22Rv1 (cell line): Measurements from ENCODE around the gene ANXA5.

Source experiments
- H3K27ac ChIP-seq: fragments of 450-650 bp; 2 replicates; pipeline ENCODE4 v1.5.1; 2017
- CTCF ChIP-seq: fragments of 450-650 bp; IDR thresholded peaks from 2 replicates; pipeline ENCODE4 v1.5.1; 2017; ENCODE audit warnings: mild to moderate bottlenecking
- ZFX ChIP-seq: fragments of 450-650 bp; IDR thresholded peaks from 2 replicates; pipeline ENCODE4 v1.6.1; 2017; ENCODE audit warnings: antibody characterized with exemption, borderline replicate concordance

ANXA5 gene

GRCh38 chr4:121658125-121658524 lies 38.7 kb downstream of the ANXA5 start:
- TF ChIP-seq CTCF = no peak
- no peak for TF ChIP-seq ZFX
- no peak overlapping the region for H3K27ac ChIP-seq

- H3K27ac ChIP-seq = no peak overlapping the region
- TF ChIP-seq CTCF (peak; percentile 72), ZFX (no peak)
These were observed 40.5 kb downstream of the ANXA5 start for GRCh38 chr4:121656269-121656641.

GRCh38 chr4:121655320-121656268 lies 41.2 kb downstream of the ANXA5 start:
- no peak overlapping the region for H3K27ac ChIP-seq
- no peak for TF ChIP-seq CTCF
- TF ChIP-seq ZFX = no peak

GRCh38 chr4:121654738-121655137 lies 42.0 kb downstream of the ANXA5 start:
- no peak for TF ChIP-seq CTCF
- TF ChIP-seq ZFX = no peak
- H3K27ac ChIP-seq = no peak overlapping the region

- H3K27ac ChIP-seq = no peak overlapping the region
- TF ChIP-seq CTCF = no peak
- no peak for TF ChIP-seq ZFX
These were observed 42.8 kb downstream of the ANXA5 start for GRCh38 chr4:121653986-121654385.

GRCh38 chr4:121653214-121653613 lies 43.6 kb downstream of the ANXA5 start:
- no peak overlapping the region for H3K27ac ChIP-seq
- TF ChIP-seq ZFX (no peak), CTCF (no peak)

GRCh38 chr4:121651597-121651996 lies 45.2 kb downstream of the ANXA5 start:
- no peak overlapping the region for H3K27ac ChIP-seq
- no peak for TF ChIP-seq CTCF
